NCI-H345 treated with DMSO at 0.1 percent for 48 hours (cell line): ENCODE results near the gene EIF1.
"Not testable (repeated sequence)": the region's sequence is repeated elsewhere in the genome, so short reads cannot be mapped to it uniquely, and the experiment has no call there.

Source experiments
- DNase-seq: peaks from one replicate; lab custom pipeline; 2025; ENCODE audit not compliant: unreplicated experiment; lab: John Stamatoyannopoulos, UW

Gene EIF1

DNA sequence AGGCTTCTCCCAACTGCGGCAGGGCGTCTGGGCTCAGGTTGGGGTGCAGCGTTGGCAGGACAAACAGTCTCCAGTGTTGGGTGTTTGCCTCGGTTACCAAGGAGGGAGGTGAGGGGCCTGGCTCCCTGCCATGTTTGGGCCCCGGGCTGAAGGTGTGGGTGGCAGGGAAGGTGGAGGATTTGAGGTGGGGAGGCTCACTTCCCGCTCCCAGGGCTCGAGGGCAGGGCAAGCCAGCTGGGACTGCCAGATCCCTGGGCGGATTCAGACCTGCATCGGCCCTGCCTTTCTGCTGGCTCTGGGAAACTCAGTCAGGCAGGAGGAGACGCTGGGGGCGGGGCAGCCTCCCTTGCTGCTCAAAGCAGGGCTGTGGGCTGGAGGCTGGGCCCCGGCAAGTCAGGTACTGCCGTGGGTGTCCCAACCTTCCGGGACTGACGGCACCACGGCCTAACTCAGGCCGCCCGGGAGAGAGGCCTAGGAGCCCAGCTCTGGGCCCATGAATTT, 33.0 kb upstream of the EIF1 start:
- DNase-seq, result no peak

DNA sequence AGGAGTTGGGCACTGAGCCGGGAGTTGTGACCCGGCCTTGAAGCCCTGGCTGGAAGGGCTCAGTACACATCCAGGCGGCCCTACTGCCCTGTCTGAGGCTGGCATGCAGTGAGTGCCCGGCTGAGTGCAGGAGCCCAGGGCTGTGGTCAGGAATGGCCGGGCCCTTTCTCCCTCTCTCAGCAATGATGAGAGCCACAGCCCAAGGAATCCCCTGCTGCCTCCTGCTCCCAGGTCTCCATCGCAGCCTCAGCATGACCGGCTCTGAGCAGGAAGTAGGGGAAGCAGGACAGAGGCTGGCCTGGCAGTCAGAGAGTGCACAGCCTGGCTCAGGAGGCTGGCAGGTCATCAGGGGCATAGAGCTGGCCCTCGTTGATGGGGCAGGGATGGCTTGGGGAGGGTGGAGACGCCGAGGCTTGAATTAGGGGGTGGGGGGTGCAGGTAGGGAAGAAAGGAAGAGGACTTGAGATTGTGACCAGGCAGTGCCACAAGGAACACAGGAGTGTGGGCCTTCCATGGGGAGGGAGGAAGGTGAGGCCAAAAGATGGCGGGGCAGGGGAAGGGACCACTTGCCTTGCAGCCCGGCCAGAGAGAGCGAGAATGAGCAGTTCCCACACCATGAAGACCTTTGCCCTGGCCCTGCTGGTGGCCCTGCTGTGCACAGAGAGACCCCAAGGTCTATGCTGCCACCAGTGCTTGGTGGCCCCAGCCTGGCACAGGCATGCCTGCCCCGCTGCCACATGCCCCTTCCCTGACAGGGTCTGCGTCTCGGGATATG, 32.2 kb upstream of the EIF1 start:
- DNase-seq, result no peak

DNA sequence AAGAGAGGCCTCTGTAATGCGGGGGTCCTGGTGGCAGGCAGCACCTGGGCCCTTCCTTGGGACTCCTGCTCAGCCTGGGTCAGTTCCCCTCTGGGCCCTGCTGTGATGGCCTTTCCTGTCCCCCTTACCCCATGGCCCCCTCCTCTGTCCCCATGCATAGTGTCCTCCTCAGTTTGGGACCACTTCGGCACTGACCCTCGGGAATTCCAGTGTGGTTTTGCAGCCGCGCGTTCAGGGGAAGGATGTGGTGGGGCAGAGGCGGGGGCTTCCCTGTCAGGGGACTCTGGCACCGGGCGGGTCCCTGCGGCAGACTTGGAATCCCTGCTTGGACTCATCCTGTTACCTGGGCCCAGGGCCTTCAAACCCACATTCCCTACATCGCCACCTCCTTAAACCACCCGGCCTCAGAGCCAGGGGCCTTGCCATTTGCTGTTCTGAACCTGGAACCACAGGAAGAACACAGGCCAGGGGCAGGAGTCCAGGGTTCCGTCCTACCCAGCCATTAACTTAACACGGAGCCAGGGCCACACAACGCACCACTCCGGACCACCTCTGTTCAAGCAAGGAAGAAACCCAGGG, 31.4 kb upstream of the EIF1 start:
- DNase-seq, result no peak

DNA sequence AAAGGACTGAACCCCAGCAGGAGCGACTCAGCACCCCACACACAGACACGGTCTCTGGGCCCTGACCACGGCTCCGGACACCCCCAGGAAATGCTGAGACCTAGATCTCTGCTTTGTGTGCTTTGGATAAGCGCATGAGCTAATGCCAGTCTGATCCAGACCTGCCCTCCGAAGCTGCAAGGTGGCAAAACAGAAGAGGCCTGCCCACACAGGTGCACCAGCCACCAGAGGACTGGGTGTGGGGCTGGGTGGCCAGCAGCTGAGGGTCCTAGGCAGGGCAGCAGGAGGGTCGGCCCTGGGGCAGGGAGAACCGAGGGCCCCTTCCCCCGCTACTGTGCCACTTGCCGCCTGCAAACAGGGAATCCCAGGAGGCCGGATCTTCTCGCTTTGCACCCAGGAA, 30.7 kb upstream of the EIF1 start:
- DNase-seq, result no peak

DNA sequence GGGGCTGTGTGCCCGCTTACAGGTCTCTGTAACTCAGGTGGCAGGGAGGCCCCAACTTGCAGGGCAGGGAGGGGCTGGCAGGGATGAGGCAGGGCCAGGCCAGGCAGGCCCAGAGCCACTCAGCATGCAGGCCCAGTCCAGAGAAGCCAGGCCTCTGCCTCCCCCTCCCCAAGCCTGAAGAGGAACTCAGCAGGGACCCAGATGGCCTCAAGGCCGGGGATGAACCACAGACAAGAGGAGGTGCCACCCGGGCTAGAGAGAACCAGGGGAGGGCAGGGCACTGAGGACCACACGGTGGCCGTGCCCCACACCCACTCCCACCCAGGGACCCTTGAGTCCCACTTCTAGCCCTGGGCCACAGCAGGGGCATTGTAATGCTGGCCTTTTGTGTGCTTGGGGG, 29.8 kb upstream of the EIF1 start:
- DNase-seq, result no peak

DNA sequence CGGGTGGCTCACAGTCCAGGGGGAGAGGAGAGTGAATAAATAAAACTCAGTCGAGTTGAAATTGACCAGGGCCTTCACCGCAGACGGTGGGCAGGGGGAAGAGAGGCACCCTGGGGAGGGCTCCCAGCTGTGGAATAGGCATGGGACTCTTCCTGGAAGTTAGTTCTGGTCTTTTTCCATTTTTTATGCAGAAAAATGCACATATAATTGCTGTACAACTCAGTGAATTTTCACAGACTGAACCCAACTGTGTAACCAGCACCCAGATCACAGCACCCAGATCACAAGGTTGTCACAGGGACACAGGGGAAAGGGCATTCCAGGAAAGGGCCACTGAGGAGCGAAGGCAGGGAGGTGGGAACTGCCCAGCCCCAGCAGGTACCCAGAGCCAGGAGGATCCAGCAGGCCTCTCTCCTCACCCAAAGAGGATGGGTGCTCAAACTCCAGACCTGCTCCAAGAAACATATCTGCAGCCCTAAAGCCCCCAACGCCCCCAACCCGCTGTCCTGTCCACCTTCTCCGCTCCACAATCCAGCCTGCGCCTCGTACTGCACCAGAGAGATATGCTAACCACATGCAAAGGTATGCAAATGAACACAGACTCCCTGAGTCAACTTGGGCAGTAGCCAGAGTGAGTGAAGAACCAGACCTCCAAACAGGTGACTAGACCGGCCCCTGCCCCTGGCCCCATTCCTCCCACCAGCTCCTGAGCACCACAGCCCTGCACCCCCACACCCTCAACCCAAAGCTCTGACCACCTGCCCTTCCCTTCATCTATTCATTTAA, 29.1 kb upstream of the EIF1 start:
- no peak for DNase-seq

DNA sequence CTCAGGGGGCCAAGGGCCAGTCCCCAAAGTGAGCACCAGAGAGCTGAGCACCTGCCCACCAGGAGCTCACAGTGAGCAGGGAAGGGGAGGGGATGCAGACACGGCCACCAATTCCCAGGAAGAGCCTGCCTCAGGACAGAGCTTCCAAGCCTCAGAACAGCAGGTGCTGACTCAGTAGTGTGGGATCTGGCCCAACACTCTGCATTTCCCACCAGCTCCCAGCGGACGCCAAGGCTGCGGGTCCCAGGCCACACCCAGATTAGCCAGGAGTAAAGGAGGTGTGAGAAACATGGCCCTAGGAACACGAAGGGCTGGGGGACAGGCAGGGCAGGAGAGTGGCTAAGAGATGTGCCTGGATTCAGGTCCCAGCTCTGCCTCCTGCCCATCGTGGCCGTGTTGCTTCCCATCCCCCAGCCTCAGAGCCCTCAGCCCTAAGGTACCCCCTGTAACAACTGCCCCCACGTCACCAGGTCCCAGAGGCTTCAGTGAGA, 28.4 kb upstream of the EIF1 start:
- no peak for DNase-seq

DNA sequence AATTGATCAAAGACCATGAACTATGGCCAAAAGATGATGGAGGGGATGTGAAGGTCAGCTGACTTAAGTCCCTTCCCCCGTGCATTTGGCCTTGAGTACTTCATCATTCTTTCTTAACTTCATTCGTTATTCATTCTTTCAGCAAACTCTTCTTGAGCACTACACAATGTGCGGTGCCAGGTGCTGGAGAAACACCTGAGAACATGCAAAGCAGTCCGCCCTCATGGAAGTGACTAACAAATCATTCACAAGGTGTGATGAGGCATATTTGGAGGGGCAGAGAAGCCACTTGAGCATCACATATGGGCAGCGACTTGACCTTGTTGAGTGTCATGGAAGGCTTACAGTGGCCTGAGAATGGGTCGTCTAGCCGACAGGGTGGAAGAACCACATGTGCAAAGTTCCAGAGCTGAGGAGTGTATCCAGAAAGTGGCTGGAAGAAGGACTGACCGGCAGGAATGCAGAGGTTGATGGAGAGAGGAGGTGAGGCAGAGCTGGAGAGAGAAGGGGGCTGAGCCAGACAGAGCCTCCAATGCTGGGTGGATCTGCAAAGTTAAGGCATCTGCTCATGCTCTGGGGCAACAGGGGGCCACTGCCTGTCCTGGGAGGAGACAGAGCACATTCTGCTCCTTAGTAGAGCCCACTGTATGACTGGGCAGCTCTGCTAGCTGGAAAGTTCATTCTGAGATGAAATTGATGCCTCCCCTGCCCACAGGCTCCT, 25.1 kb upstream of the EIF1 start:
- no peak for DNase-seq

DNA sequence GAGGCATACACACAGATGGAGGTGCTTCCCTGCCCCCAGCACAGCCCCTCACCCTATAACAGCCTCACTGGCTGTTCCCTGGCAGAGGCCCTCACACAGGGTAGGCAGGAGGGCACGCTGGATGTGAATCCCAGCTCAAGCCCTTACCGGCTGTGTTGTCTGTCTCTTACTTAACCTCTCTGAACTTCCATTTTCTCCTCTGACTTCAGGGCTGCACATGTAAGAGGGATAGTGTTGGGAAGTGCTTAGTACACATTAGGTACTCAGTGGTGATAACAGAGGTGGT, 24.6 kb upstream of the EIF1 start:
- no peak for DNase-seq

DNA sequence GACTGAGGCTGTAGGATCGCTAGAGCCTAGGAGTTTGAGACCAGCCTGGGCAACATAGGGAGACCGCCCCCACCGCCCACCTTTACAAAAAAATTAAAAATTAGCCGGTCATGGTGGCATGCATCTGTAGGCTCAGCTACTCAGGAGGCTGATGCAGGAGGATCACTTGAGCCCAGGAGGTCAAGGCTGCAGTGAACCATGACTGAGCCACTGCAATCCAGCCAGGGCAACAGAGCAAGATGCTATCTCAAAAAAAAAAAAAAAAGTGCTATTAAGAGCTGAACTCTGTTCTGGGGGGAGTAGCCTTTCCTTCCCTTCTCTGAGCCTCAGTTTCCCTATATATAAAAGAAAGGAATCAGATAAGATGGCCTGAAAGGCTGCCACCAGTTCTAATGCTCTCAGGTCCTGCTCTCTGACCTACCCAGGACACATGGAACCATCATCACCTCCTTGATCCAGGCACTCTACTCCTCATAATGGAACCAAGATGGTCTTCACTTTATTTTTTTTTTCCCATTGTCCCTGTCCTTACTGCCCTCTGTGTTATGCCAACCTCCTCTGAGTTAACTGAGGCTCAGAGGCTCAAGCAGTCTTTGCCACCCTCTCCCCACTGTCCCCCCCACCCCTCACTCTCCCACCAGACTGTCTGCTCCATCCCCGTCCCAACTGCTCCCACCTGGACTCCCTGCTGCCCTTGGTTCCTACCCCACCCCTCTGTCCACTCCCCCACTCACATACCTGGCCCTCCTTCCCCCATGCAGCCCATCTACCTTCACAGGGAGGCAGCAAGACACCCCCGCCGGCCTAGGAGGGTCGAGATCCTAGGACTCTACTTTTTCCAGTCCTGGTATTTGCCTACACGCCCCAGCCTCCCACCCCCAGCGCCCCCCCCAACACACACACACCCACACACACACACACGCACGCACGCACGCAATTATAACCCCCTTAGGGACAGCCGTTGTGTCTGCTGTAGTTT, 23.8 kb upstream of the EIF1 start:
- DNase-seq, result no peak

DNA sequence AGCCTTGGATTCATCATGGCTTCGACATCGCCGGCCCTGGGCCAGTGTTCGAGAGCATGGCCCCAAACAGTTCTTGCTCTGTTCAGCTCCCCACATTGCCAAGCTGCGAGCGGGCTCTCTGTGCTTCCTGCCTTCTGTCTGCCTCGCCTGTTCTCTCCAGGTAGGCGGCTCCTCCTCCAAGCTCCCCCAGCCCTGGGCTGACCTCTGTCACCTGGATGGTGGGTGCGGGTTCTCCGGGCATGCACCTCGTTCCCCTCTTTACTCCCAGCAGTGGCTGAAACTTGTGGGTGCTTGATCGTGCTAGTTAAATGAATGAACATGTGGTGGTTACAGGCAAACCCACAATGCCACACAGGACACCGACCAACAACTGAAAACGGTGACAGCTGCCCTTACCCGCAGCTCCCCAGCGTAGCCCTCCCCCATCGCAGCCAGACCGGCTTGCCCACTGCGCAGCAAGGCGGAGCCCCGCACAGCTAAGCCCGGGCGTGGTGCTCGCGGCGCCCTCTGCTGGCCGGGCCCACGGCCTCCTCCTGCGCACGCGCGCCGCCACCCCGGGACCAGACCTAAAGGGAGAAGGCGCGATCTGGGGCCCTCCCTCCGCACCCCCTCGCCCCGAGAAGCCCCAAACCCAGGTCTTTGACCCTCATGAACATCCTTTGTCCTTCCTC, 23.0 kb upstream of the EIF1 start:
- DNase-seq, result peak; percentile 82

DNA sequence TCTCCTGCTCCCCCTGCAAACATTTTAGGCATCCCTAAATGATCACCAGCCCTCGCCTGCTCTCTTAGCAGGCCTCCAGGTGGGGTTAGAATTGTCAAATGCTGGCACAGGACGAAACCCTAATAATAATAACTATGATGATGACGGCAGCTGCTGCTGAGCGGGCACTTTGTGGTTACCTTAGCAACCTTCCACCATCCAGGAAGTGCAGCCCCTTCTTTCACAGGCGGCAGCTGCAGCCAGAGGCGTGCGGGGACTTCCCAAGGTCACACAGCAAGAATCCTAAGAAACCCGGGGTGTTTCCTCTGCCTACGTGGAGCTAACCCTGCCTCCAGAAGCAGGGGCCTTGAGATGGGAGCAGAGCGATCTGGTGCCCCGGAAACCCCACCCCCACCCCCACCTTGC, 22.4 kb upstream of the EIF1 start:
- peak; percentile 62 for DNase-seq

DNA sequence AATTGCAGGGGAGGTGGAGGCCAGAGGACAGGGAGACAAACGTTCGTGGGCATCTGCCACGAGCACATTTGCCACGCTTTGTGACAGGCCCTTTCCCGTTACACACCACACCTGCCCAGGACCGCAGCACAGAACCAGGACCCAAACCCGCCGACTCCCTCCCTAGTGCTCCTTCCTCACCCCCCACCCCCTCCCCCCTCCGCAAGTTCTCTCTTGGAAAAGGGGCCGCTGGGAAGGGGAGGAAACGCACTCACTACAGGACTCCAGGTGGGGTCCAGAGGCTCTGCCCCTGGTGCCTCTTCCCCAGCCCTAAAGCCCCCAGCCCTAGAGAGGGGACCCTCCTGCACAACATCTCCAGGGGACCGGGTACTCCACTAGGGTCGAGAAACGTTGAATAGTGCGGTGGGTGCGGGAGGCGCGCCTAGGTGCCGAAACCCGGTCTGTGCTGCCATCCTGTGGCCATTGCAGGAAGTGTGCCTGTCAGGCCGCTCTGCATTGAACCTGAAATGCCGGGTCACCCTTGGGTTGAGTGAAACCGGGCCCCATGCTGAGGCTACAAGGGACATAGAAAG, 21.9 kb upstream of the EIF1 start:
- peak; percentile 71 for DNase-seq

DNA sequence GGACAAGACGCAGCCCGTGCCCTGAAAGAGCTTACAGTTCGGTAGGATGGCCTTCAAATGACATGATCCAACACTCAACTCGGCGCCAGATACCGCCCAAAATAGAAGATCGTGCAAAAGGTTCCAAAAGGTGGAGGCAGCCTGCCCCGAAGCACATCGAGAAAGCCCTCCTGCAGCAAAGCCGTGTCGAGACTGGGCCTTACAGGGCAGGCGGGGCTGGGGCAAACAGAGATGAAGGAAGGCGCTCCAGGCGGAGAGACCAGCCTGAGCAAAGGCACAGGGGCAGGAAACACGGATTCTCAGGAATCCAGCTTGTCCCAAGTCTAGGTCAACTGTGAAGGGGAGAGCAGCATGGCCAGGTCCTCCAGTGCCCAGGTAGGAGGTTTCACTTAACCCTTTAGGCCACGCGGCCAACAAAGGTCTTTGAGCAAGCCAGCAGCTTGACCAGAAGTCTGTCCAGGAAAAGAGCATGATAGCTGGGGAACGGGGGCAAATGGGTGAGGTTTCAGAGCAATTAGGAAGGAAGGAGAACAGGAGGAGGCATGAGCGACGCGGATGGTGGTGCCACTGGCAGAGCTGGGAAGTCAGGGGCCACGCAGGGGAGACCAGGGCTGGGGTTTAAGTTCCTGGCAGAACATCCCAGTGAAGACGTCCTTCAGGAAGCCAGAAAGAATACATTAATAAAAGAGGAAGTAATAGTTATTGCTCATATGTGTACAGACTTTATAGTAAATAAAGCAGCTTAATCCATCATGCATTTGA, 21.2 kb upstream of the EIF1 start:
- no peak for DNase-seq

DNA sequence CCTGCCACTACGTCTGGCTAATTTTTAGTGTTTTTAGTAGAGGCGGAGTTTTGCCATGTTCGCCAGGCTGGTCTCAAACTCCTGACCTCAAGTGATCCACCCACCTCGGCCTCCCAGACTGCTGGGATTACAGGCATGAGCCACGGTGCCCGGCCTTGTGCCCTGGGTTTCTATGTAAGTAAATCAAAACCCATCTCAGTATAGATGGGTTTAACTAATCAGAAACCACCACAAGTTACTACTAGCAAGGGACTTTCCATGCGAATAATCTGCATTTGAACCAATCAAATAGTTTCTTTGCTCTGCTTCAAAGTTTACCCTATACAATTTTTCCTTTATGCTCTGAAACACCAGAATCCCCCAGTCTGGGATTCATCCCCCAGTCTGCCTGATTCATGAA, 16.5 kb upstream of the EIF1 start:
- DNase-seq, result no peak

DNA sequence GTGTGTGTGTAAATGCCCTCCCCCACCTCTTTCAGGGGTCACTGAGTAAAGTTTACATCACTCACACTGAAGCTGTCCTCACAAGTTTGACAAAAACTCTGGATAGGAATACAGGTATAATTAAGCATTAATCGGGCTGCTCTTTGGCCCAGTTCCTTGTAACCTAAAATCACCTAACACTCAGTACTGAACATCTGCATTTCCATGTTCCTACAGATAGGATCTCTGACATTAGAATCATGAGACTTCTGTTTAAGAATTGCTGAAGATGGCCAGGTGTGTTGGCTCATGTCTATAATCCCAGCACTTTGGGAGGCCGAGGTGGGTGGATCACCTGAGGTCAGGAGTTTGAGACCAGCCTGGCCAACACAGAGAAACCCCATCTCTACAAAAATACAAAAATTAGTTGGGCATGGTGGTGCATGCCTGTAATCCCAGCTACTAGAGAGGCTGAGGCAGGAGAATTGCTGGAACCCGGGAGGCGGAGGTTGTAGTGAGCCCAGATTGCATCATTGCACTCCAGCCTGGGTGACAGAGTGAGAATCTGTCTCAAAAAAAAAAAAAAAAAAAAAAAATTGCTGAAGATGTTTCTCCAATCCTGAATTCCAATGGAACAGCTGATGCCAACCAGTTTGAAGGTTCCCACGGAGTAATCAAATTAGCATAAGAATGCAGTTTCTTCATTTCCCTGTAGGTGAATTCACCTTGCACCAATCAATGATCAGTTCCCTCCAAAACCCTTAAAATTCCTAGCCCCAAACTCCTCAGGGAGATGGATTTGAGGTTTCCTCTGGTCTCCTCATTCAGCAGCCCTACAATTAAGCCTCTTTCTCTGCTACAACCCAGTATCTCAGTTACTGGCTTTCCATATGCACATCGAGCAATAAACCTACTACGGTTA, 13.3 kb upstream of the EIF1 start:
- DNase-seq, result not testable (repeated sequence)

DNA sequence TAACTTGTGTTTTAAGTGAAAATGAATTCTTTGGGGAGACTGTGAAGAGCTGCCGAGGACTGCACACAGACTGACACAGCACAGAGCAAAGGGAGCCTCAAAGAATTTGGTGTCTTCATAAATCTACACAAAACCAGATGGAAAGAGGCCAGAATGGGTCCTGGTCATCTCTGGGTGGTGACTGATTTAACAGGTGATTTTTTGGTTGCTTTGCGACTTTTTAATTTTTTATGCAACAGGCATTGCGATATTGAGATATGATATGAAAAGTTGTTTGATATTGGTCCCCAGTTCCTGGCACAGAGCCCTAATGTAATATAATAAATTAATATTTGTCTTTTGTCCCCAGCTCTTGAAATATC, 12.6 kb upstream of the EIF1 start:
- DNase-seq, result no peak
